ENCODE measurements around the gene ATP5PF. TPM values are rescaled to one million over a fixed set of nuclear protein-coding genes. Genes with fewer than 3 reads are reported as not detected.
"Not testable (repeated sequence)": the region's sequence is repeated elsewhere in the genome, so short reads cannot be mapped to it uniquely, and the experiment has no call there.

Gene ATP5PF
- total and polyA plus RNA-seq, 8 donors = 35.5 to 158 (median 56.0) TPM

- H3K27ac ChIP-seq = no peak overlapping the region
- H3K4me1 ChIP-seq = no peaks in the 10 kb centered on the region
- H3K9me3 ChIP-seq = no peaks in the 10 kb centered on the region
- no peaks in the 10 kb centered on the region for H3K27me3 ChIP-seq
- TF ChIP-seq CTCF (IDR thresholded peaks at IDR 0.05) = no peak
- H3K4me3 ChIP-seq = no peak overlapping the region
- DNase-seq (no peak), ATAC-seq (no peak), FAIRE-seq (no peak)
- H3K36me3 ChIP-seq = no peaks in the 10 kb centered on the region
- 68 to 80% methylated on average over 5 of the region's 5 CpGs for WGBS, 2 donors
- intact Hi-C loops (cut with DNase I) = loop anchor here in 1 of 3 donors (10.0 kb wide), 1 partner anchor 96 kb away; no protein-coding TSS in a partner anchor
Observed at GRCh38 chr21:25710550-25710949, 24.2 kb downstream of the ATP5PF start.

GRCh38 chr21:25709684-25710265, 24.9 kb downstream of the ATP5PF start:
- FAIRE-seq (no peak), ATAC-seq (no peak), DNase-seq (no peak)
- Histone ChIP-seq H3K27me3 (no peaks in the 10 kb centered on the region), H3K36me3 (no peaks in the 10 kb centered on the region), H3K27ac (no peak overlapping the region), H3K4me3 (no peak overlapping the region), H3K9me3 (no peaks in the 10 kb centered on the region), H3K4me1 (no peaks in the 10 kb centered on the region)
- 62 to 74% methylated on average over 5 of the region's 5 CpGs for WGBS, 2 donors
- intact Hi-C loops (cut with DNase I) = loop anchor here in 2 of 3 donors (5.0 to 10.0 kb wide), 2 partner anchors 95 to 97 kb away; no protein-coding TSS in a partner anchor
- TF ChIP-seq CTCF (IDR thresholded peaks at IDR 0.05) = no peak

GRCh38 chr21:25708467-25709065, 26.1 kb downstream of the ATP5PF start:
- 51 to 53% methylated on average over 7 of the region's 7 CpGs for WGBS, 2 donors
- peak in 3 of 4 donors; percentile 46 to 53 (median 47) for ATAC-seq
- peak; percentile 76 for FAIRE-seq
- H3K27me3 ChIP-seq = no peaks in the 10 kb centered on the region
- H3K9me3 ChIP-seq = no peaks in the 10 kb centered on the region
- intact Hi-C loops (cut with DNase I) = loop anchor here in 1 of 3 donors (5.0 kb wide), 1 partner anchor 96 kb away; no protein-coding TSS in a partner anchor
- DNase-seq = peak in 1 of 6 donors; percentile 26
- peak; percentile 62 to 83 (median 72) for TF ChIP-seq CTCF (IDR thresholded peaks at IDR 0.05)
- no peak overlapping the region for H3K27ac ChIP-seq
- H3K4me1 ChIP-seq = no peaks in the 10 kb centered on the region
- H3K4me3 ChIP-seq = no peak overlapping the region
- no peaks in the 10 kb centered on the region for H3K36me3 ChIP-seq

- H3K4me3 ChIP-seq = no peak overlapping the region
- no peaks in the 10 kb centered on the region for H3K4me1 ChIP-seq
- no peak for TF ChIP-seq CTCF (IDR thresholded peaks at IDR 0.05)
- no peaks in the 10 kb centered on the region for H3K9me3 ChIP-seq
- no peaks in the 10 kb centered on the region for H3K36me3 ChIP-seq
- no peak overlapping the region for H3K27ac ChIP-seq
- FAIRE-seq (no peak), DNase-seq (no peak), ATAC-seq (no peak)
- no peaks in the 10 kb centered on the region for H3K27me3 ChIP-seq
- 58 to 65% methylated on average over 4 of the region's 4 CpGs for WGBS, 2 donors
- intact Hi-C loops (cut with DNase I) = no loop called here
Observed at GRCh38 chr21:25701529-25701928, 33.2 kb downstream of the ATP5PF start.

- Histone ChIP-seq H3K36me3 (no peaks in the 10 kb centered on the region), H3K27me3 (no peaks in the 10 kb centered on the region), H3K9me3 (no peaks in the 10 kb centered on the region), H3K4me3 (no peak overlapping the region), H3K27ac (no peak overlapping the region), H3K4me1 (no peaks in the 10 kb centered on the region)
- no peak for FAIRE-seq
- TF ChIP-seq CTCF (IDR thresholded peaks at IDR 0.05) = no peak
- DNase-seq = no peak
- no peak for ATAC-seq
- intact Hi-C loops (cut with DNase I) = no loop called here
- WGBS, 2 donors = 81 to 94% methylated on average over 1 of the region's 1 CpG
Observed at GRCh38 chr21:25700741-25701140, 34.0 kb downstream of the ATP5PF start.

- FAIRE-seq; H3K9me3 ChIP-seq; H3K27me3 ChIP-seq; H3K36me3 ChIP-seq; intact Hi-C loops (cut with DNase I); H3K4me1 ChIP-seq; H3K27ac ChIP-seq; ATAC-seq; H3K4me3 ChIP-seq: not testable (repeated sequence)
- WGBS, 2 donors = 93% methylated on average over 21 to 36 of the region's 36 CpGs
- DNase-seq = peak in 1 of 6 donors; percentile 69
Observed at GRCh38 chr21:25695461-25695860, 39.2 kb downstream of the ATP5PF start.

Data from pancreas (tissue), 10 donors.